GM12891 (cell line): Measurements from ENCODE around the gene PPP1R3F.

Experiments
- POLR2A ChIP-seq: IDR thresholded peaks from 2 replicates; pipeline ENCODE4 v1.6.1; 2011; ENCODE audit warnings: low read depth, low read length, control low read depth
- POLR2AphosphoS5 ChIP-seq: IDR thresholded peaks from 2 replicates; pipeline ENCODE4 v1.6.1; 2011; ENCODE audit warnings: low read depth, low read length, control low read depth
- SPI1 ChIP-seq: IDR thresholded peaks from 2 replicates; pipeline ENCODE4 v1.6.1; 2011; ENCODE audit warnings: low read depth, low read length, control low read depth
- TAF1 ChIP-seq: IDR thresholded peaks from 2 replicates; pipeline ENCODE4 v1.6.1; 2011; ENCODE audit warnings: low read depth, low read length, control low read depth

DNA sequence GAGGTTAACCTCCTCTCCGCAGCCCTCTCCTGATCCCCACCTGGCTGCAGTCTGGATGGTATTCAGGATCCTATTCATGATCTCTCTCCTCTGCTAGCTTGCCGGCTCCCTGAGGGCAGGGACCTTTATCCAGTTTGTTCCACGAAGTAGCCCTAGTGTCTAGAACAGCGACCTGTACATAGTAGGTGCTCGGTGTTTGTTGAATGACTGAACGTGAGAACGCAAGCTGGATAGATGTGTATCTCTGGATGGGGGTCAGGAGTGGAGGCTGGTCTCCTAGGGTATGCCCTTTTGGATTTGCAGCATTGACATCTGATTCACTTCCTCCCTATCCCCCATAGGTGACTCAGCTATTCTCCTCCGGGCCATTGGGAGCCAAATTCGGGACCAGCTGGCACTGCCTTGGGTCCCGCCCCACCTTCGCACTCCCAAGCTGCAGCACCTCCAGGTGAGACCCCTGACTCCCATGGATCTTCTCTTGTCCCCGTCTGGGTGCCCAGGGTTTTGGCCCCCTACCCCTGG is 27.0 kb upstream of the PPP1R3F start:
- no peak for TF ChIP-seq POLR2A
- TF ChIP-seq POLR2AphosphoS5, result no peak
- no peak for TF ChIP-seq TAF1
- TF ChIP-seq SPI1, result no peak
